Nephron progenitor cell (in vitro differentiated cells): ENCODE data around the gene NR6A1.

ENCODE experiments used
- DNase-seq: peaks from one replicate; pipeline ENCODE4 v3.0.0; 2021
- H3K27ac Mint-ChIP-seq: 2 replicates; pipeline ENCODE4 v1.8.0; 2021; ENCODE audit warnings: mild to moderate bottlenecking, moderate library complexity, mixed read lengths
- H3K27me3 Mint-ChIP-seq: 2 replicates; pipeline ENCODE4 v1.8.0; 2021; ENCODE audit warnings: mild to moderate bottlenecking, low read depth, mixed read lengths; ENCODE audit not compliant: poor library complexity
- H3K36me3 Mint-ChIP-seq: 2 replicates; pipeline ENCODE4 v1.8.0; 2021; ENCODE audit warnings: low read depth, mixed read lengths
- H3K4me1 Mint-ChIP-seq: 2 replicates; pipeline ENCODE4 v1.8.0; 2021; ENCODE audit warnings: mixed read lengths
- H3K4me3 Mint-ChIP-seq: 2 replicates; pipeline ENCODE4 v1.8.0; 2021; ENCODE audit warnings: mild to moderate bottlenecking, moderate library complexity, mixed read lengths
- H3K9me3 Mint-ChIP-seq: 2 replicates; pipeline ENCODE4 v1.8.0; 2021; ENCODE audit warnings: mild to moderate bottlenecking, moderate library complexity, mixed read lengths
- CTCF ChIP-seq: fragments of 200-600 bp; sonication (generic); IDR thresholded peaks from 2 replicates; pipeline ENCODE4 v1.5.0; 2021; ENCODE audit warnings: antibody characterized with exemption

Gene NR6A1

GRCh38 chr9:124598048-124598447 lies 173.1 kb downstream of the NR6A1 start:
- Mint-ChIP-seq H3K9me3 (peaks cover 9% of the 10 kb centered on the region), H3K4me3 (no peak overlapping the region), H3K27ac (no peak overlapping the region), H3K4me1 (peaks cover 57% of the 10 kb centered on the region), H3K27me3 (no peaks in the 10 kb centered on the region), H3K36me3 (peaks cover 21% of the 10 kb centered on the region)
- no peak for DNase-seq
- TF ChIP-seq CTCF = no peak

GRCh38 chr9:124596172-124596839 lies 174.8 kb downstream of the NR6A1 start:
- Mint-ChIP-seq H3K27ac (peak overlapping the region; percentile 97), H3K4me3 (peak overlapping the region; percentile 92)

GRCh38 chr9:124595743-124596142 lies 175.4 kb downstream of the NR6A1 start:
- Mint-ChIP-seq H3K36me3 (peaks cover 24% of the 10 kb centered on the region), H3K27ac (peak overlapping the region; percentile 97), H3K27me3 (no peaks in the 10 kb centered on the region), H3K4me3 (peak overlapping the region; percentile 92), H3K4me1 (peaks cover 70% of the 10 kb centered on the region), H3K9me3 (peaks cover 9% of the 10 kb centered on the region)
- no peak for TF ChIP-seq CTCF
- DNase-seq = peak; percentile 33

More at GRCh38 chr9:124596172-124596839, 174.8 kb downstream of the NR6A1 start:
- no peak for TF ChIP-seq CTCF
- Mint-ChIP-seq H3K9me3 (peaks cover 9% of the 10 kb centered on the region), H3K27me3 (no peaks in the 10 kb centered on the region), H3K36me3 (peaks cover 21% of the 10 kb centered on the region), H3K4me1 (peaks cover 64% of the 10 kb centered on the region)
- DNase-seq = no peak

GRCh38 chr9:124594673-124595072 lies 176.4 kb downstream of the NR6A1 start:
- peak overlapping the region; percentile 92 for H3K4me3 Mint-ChIP-seq
- H3K4me1 Mint-ChIP-seq = peaks cover 78% of the 10 kb centered on the region
- TF ChIP-seq CTCF = no peak
- peaks cover 20% of the 10 kb centered on the region for H3K36me3 Mint-ChIP-seq
- no peaks in the 10 kb centered on the region for H3K27me3 Mint-ChIP-seq
- no peak for DNase-seq
- H3K27ac Mint-ChIP-seq = peak overlapping the region; percentile 93
- H3K9me3 Mint-ChIP-seq = peaks cover under 1% of the 10 kb centered on the region

GRCh38 chr9:124594225-124594624 lies 176.9 kb downstream of the NR6A1 start:
- peaks cover 78% of the 10 kb centered on the region for H3K4me1 Mint-ChIP-seq
- peak overlapping the region; percentile 93 for H3K27ac Mint-ChIP-seq
- no peaks in the 10 kb centered on the region for H3K27me3 Mint-ChIP-seq
- H3K36me3 Mint-ChIP-seq = peaks cover 16% of the 10 kb centered on the region
- no peaks in the 10 kb centered on the region for H3K9me3 Mint-ChIP-seq
- no peak for TF ChIP-seq CTCF
- peak overlapping the region; percentile 92 for H3K4me3 Mint-ChIP-seq
- no peak for DNase-seq

GRCh38 chr9:124593651-124594058 lies 177.5 kb downstream of the NR6A1 start:
- DNase-seq = peak; percentile 21
- H3K9me3 Mint-ChIP-seq = peaks cover 4% of the 10 kb centered on the region
- peaks cover 76% of the 10 kb centered on the region for H3K4me1 Mint-ChIP-seq
- peak overlapping the region; percentile 92 for H3K4me3 Mint-ChIP-seq
- TF ChIP-seq CTCF = no peak
- peak overlapping the region; percentile 93 for H3K27ac Mint-ChIP-seq
- no peaks in the 10 kb centered on the region for H3K27me3 Mint-ChIP-seq
- H3K36me3 Mint-ChIP-seq = peaks cover 18% of the 10 kb centered on the region
